CD8-positive, alpha-beta memory T cell (primary cell): ENCODE measurements around the gene IFNL4. TPM values are rescaled to one million over a fixed set of nuclear protein-coding genes. Genes with fewer than 3 reads are reported as not detected.

Experiments
- CTCF ChIA-PET: fragments of 350-600 bp; sonication (Branson Sonifier 250); formaldehyde crosslinking; loops from one replicate; lab custom pipeline; 2021; ENCODE audit warnings: antibody characterized with exemption; lab: Charles Lee
- POLR2A ChIA-PET: fragments of 350-600 bp; sonication (Branson Sonifier 250); formaldehyde crosslinking; loops from one replicate; lab custom pipeline; 2021; ENCODE audit warnings: antibody characterized with exemption; lab: Charles Lee
- DNase-seq, 5 donors: peaks; one replicate each; pipeline versions ENCODE4 v3.0.0 to v3.0.0-alpha.2; 2020 to 2022; ENCODE audit warnings: mixed read lengths in 1 of 5
- H3K27ac ChIP-seq: one replicate; pipeline ENCODE4 v1.7.0; 2013; ENCODE audit warnings: low read depth, mild to moderate bottlenecking, low read length, moderate library complexity
- H3K27me3 ChIP-seq: 2 replicates; pipeline ENCODE4 v1.7.0; 2013; ENCODE audit warnings: low read length, mild to moderate bottlenecking; ENCODE audit not compliant: insufficient read depth, poor library complexity, severe bottlenecking
- H3K36me3 ChIP-seq: 2 replicates; pipeline ENCODE4 v1.7.0; 2013; ENCODE audit warnings: mild to moderate bottlenecking, low read length, moderate library complexity; ENCODE audit not compliant: insufficient read depth
- H3K4me1 ChIP-seq: 2 replicates; pipeline ENCODE4 v1.7.0; 2013; ENCODE audit warnings: mild to moderate bottlenecking, low read length, moderate library complexity; ENCODE audit not compliant: insufficient read depth
- H3K4me3 ChIP-seq: 2 replicates; pipeline ENCODE4 v1.7.0; 2013; ENCODE audit warnings: mild to moderate bottlenecking, low read length
- H3K9me3 ChIP-seq: 2 replicates; pipeline ENCODE4 v1.7.0; 2013; ENCODE audit warnings: mild to moderate bottlenecking, low read length
- H3K27ac Mint-ChIP-seq, 8 donors: one replicate each; pipeline ENCODE4 v1.8.0; 2020 to 2021; ENCODE audit warnings: mixed read lengths in 8 of 8, mild to moderate bottlenecking in 6 of 8, inconsistent platforms in 3 of 8, moderate library complexity in 3 of 8
- H3K27me3 Mint-ChIP-seq, 2 donors: one replicate each; pipeline ENCODE4 v1.8.0; 2020 to 2021; ENCODE audit warnings: mixed read lengths in 2 of 2, mild to moderate bottlenecking in 1 of 2, moderate library complexity in 1 of 2
- H3K36me3 Mint-ChIP-seq, 3 donors: one replicate each; pipeline ENCODE4 v1.8.0; 2020 to 2021; ENCODE audit warnings: mixed read lengths in 3 of 3, inconsistent platforms in 1 of 3, mild to moderate bottlenecking in 1 of 3
- H3K4me1 Mint-ChIP-seq, 3 donors: one replicate each; pipeline ENCODE4 v1.8.0; 2020 to 2021; ENCODE audit warnings: mixed read lengths in 3 of 3, inconsistent platforms in 1 of 3, mild to moderate bottlenecking in 1 of 3
- H3K4me3 Mint-ChIP-seq, 7 donors: one replicate each; pipeline ENCODE4 v1.8.0; 2020 to 2021; ENCODE audit warnings: mixed read lengths in 7 of 7, mild to moderate bottlenecking in 6 of 7, moderate library complexity in 4 of 7, inconsistent platforms in 2 of 7
- H3K9me3 Mint-ChIP-seq, 5 donors: one replicate each; pipeline ENCODE4 v1.8.0; 2020 to 2022; ENCODE audit warnings: mixed read lengths in 5 of 5, mild to moderate bottlenecking in 3 of 5, moderate library complexity in 2 of 5, inconsistent platforms in 1 of 5
- polyA plus RNA-seq: library from polyadenylated mRNA; unstranded; fragments of 300-500 nt; fragmentation: Illumina TruSeq; gene quantifications from one replicate; pipeline ENCODE4 v1.2.3, GENCODE V29; 2021
- total RNA-seq, 2 experiments: library from RNA; stranded (reverse); gene quantifications; one replicate each; pipeline ENCODE4 v1.2.3, GENCODE V29; 2021

The IFNL4 gene
- total and polyA plus RNA-seq, 3 experiments from 2014 or later, result 0.31 TPM; not detected in 2

DNA sequence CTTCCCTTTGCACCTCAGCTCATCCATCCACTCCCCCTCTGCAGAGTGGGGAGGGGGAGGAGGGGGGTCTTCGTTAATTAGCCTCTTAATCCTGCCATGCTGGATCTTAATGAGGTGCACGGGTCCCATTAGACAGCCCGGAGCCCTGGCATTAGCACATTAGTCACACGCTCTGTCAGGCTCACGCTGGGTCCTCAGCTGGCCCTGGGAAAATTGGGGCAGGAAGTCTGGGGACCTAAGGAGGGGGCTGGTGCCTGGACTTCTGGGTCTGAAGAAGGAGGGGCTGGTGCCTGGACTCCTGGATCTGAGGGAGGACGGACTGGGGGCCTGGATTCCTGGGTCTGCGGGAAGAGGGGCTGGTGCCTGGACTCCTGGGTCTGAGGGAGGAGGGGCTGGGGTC, 52.3 kb downstream of the IFNL4 start:
- peak overlapping the region in 3 of 7 donors; percentile 32 to 64 (median 52) for H3K4me3 Mint-ChIP-seq
- H3K27me3 ChIP-seq, result peaks cover 25% of the 10 kb centered on the region

More for the DNA sequence above, 52.3 kb downstream of the IFNL4 start:
- ChIA-PET POLR2A (no interaction called here), CTCF (interaction anchor here (1.4 kb wide), 1 partner anchor 561 kb away, joined by 3 read pairs; no protein-coding TSS in a partner anchor)
- H3K36me3 ChIP-seq, result no peaks in the 10 kb centered on the region
- H3K27ac Mint-ChIP-seq, result no peak overlapping the region
- no peaks in the 10 kb centered on the region for H3K9me3 ChIP-seq
- H3K9me3 Mint-ChIP-seq, result no peaks in the 10 kb centered on the region
- peaks cover 24 to 26% (median 24%) of the 10 kb centered on the region in 3 donors for H3K4me1 Mint-ChIP-seq
- peaks cover 44 to 73% of the 10 kb centered on the region in 2 donors for H3K27me3 Mint-ChIP-seq
- H3K27ac ChIP-seq, result no peak overlapping the region
- no peak for DNase-seq
- H3K36me3 Mint-ChIP-seq, result peaks cover 0 to 4% (median 1%) of the 10 kb centered on the region in 3 donors
- H3K4me1 ChIP-seq, result peaks cover 19% of the 10 kb centered on the region
- no peak overlapping the region for H3K4me3 ChIP-seq

Other genes with a start within 250 kb of the IFNL4 start
- gene FBXO27, start 216.3 kb downstream of the IFNL4 start, total RNA-seq, result under 1 TPM; 0.37 to 0.80 TPM
- gene FBXO27, start 216.3 kb downstream of the IFNL4 start, polyA plus RNA-seq, result 0.64 TPM
- gene ACP7, start 164.5 kb downstream of the IFNL4 start, total RNA-seq, result not detected
- gene ACP7, start 164.5 kb downstream of the IFNL4 start, polyA plus RNA-seq, result 0.22 TPM
- gene PAK4, start 123.1 kb downstream of the IFNL4 start, total RNA-seq, result 10 to 100 TPM; 21.3 to 21.8 TPM
- gene PAK4, start 123.1 kb downstream of the IFNL4 start, polyA plus RNA-seq, result 1.8 TPM
- gene NCCRP1, start 51.9 kb downstream of the IFNL4 start, total RNA-seq, result not detected
- not detected for gene NCCRP1, start 51.9 kb downstream of the IFNL4 start, polyA plus RNA-seq
- not detected for gene SYCN, start 44.6 kb downstream of the IFNL4 start, total RNA-seq
- not detected for gene SYCN, start 44.6 kb downstream of the IFNL4 start, polyA plus RNA-seq
- gene IFNL3, start 3.9 kb downstream of the IFNL4 start, total RNA-seq, result not detected
- gene IFNL3, start 3.9 kb downstream of the IFNL4 start, polyA plus RNA-seq, result not detected
- not detected for gene IFNL2, start 19.5 kb upstream of the IFNL4 start, total RNA-seq
- gene IFNL2, start 19.5 kb upstream of the IFNL4 start, polyA plus RNA-seq, result not detected
- gene IFNL1, start 47.6 kb upstream of the IFNL4 start, total RNA-seq, result not detected
- gene IFNL1, start 47.6 kb upstream of the IFNL4 start, polyA plus RNA-seq, result 4.6 TPM
- gene LRFN1, start 72.0 kb upstream of the IFNL4 start, total RNA-seq, result 1 to 10 TPM; 4.3 to 4.9 TPM
- 6.7 TPM for gene LRFN1, start 72.0 kb upstream of the IFNL4 start, polyA plus RNA-seq
- gene GMFG, start 87.2 kb upstream of the IFNL4 start, total RNA-seq, result 100 to 1,000 TPM; 246 to 247 TPM
- gene GMFG, start 87.2 kb upstream of the IFNL4 start, polyA plus RNA-seq, result 1,052 TPM
- gene SAMD4B, start 93.6 kb upstream of the IFNL4 start, total RNA-seq, result 10 to 100 TPM; 54.3 to 55.6 TPM
- gene SAMD4B, start 93.6 kb upstream of the IFNL4 start, polyA plus RNA-seq, result 18.7 TPM
- gene PAF1, start 142.2 kb upstream of the IFNL4 start, total RNA-seq, result 10 to 100 TPM; 44.6 to 46.9 TPM
- gene PAF1, start 142.2 kb upstream of the IFNL4 start, polyA plus RNA-seq, result 50.2 TPM
- gene MED29, start 142.5 kb upstream of the IFNL4 start, total RNA-seq, result 10 to 100 TPM; 39.3 to 39.6 TPM
- 56.8 TPM for gene MED29, start 142.5 kb upstream of the IFNL4 start, polyA plus RNA-seq
- 10 to 100 TPM; 32.8 to 36.4 TPM for gene ZFP36, start 158.0 kb upstream of the IFNL4 start, total RNA-seq
- 355 TPM for gene ZFP36, start 158.0 kb upstream of the IFNL4 start, polyA plus RNA-seq
- gene PLEKHG2, start 163.8 kb upstream of the IFNL4 start, total RNA-seq, result 10 to 100 TPM; 35.2 to 36.4 TPM
- gene PLEKHG2, start 163.8 kb upstream of the IFNL4 start, polyA plus RNA-seq, result 4.0 TPM
- gene RPS16, start 187.1 kb upstream of the IFNL4 start, total RNA-seq, result 1,000 to 10,000 TPM; 2,654 to 2,668 TPM
- gene RPS16, start 187.1 kb upstream of the IFNL4 start, polyA plus RNA-seq, result 1,795 TPM
- 100 to 1,000 TPM; 190 to 196 TPM for gene SUPT5H, start 196.7 kb upstream of the IFNL4 start, total RNA-seq
- gene SUPT5H, start 196.7 kb upstream of the IFNL4 start, polyA plus RNA-seq, result 115 TPM
- gene TIMM50, start 232.0 kb upstream of the IFNL4 start, total RNA-seq, result 100 to 1,000 TPM; 131 to 137 TPM
- 47.3 TPM for gene TIMM50, start 232.0 kb upstream of the IFNL4 start, polyA plus RNA-seq